Inferior parietal cortex (tissue), 1 donor: ENCODE results near the gene ZNF217.
"Not testable (repeated sequence)": the region's sequence is repeated elsewhere in the genome, so short reads cannot be mapped to it uniquely, and the experiment has no call there.

Experiments
- DNase-seq: peaks from one replicate; pipeline ENCODE4 v3.0.0-alpha.2; 2016; ENCODE audit errors: extremely low spot score

Gene ZNF217

GRCh38 chr20:53532654-53533312 is 60.9 kb downstream of the ZNF217 start:
- not testable (repeated sequence) for DNase-seq

- DNase-seq = no peak
Observed at GRCh38 chr20:53530440-53530839, 63.2 kb downstream of the ZNF217 start.

- DNase-seq = no peak
Observed at GRCh38 chr20:53529658-53530057, 64.0 kb downstream of the ZNF217 start.

- no peak for DNase-seq
Observed at GRCh38 chr20:53527196-53527595, 66.4 kb downstream of the ZNF217 start.

- no peak for DNase-seq
Observed at GRCh38 chr20:53524589-53525312, 68.9 kb downstream of the ZNF217 start.

- DNase-seq = not testable (repeated sequence)
Observed at GRCh38 chr20:53523615-53524014, 70.0 kb downstream of the ZNF217 start.

GRCh38 chr20:53522696-53523095 is 70.9 kb downstream of the ZNF217 start:
- no peak for DNase-seq

GRCh38 chr20:53522026-53522425 is 71.6 kb downstream of the ZNF217 start:
- DNase-seq = no peak

- DNase-seq = not testable (repeated sequence)
Observed at GRCh38 chr20:53521421-53521820, 72.2 kb downstream of the ZNF217 start.

- DNase-seq = no peak
Observed at GRCh38 chr20:53517146-53517545, 76.5 kb downstream of the ZNF217 start.
